ENCODE measurements around the gene SLC37A1.
"Not testable (repeated sequence)": the region's sequence is repeated elsewhere in the genome, so short reads cannot be mapped to it uniquely, and the experiment has no call there.

SLC37A1 gene

DNA sequence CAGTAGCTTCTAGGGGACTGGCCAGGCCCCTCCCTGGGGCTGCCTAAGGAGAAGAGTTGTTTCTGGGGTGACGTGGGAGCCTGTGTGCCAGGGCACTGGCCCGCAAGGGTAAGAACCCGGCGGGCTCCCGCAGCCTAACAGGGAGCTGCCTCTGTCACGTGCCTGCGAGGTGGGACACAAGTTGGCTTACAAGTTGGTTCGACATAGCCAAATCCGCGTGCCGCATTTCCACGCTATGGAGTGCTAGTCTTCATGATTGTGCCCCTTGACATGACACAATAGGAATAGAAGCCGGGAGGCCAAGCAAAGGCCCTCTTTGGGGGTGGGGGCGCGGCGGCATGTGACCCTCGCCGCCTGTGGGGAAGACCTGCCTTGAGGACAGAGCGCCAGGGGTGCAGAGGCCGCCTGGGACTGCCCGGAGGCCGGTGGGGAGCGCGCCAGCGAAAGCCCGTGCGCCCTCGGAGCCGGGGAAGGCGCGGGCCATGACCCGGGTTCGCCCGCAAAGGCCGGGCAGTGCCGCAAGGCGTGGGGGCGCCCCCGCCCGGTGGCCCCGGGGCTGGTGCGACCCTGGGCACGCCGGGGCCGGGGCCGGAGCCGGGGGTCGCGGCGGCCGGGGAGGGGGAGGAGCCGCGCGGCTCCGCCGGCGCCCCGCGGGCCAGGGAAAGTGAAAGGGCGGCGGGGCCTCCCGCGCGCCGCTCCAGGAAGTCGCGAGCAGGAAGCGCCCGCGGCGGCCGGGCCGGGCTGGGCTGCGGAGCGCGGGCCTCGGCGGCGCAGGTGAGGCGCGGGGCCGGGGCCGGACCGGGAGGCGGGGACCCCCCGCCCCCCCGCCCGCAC lies at the start of gene SLC37A1:
Gene SLC37A1 (plus strand): TSS at position 702 of the 834 bp plus-strand sequence. CDS start 4,603 bp downstream, outside the sequence.
- no peak for DNase-seq (ENCODE audit: low read depth in 2 of 2)

DNA sequence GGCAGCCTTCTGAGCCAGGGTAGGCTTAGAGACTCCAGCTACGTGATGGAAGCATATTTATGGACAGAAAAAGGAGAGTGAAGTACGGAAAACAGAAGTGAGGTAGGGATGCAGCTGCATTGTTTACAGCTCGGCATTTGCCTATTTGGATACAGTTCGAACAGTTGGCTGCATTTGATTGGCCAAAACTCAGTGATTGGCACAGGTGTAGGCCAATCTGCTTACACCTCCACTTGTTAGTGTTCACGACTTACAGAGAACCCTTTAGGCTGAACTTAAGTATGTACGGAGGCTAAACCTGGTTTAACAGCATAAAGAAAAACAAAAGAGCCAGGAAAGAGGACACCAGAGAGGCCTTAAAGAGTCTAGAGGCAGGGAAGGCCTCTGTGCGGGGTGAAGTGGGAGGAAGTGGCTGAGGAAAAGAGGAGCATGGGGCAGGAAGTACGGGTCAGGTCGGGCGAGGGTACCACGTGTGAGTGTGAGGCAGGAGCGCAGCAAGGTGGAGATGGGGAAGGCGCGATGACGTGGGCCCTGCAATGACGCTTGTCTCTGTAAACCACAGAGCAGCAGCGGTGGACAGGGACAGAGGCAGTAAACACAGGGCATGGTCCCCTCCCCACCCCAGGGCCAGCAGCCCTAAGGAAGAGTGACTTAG lies 49.7 kb upstream of the SLC37A1 start:
- DNase-seq (ENCODE audit: low read depth in 2 of 2), result peak; percentile 48 to 58

GRCh38 chr21:42465008-42465802 lies 48.4 kb upstream of the SLC37A1 start:
- DNase-seq (ENCODE audit: low read depth in 2 of 2), result no peak

DNA sequence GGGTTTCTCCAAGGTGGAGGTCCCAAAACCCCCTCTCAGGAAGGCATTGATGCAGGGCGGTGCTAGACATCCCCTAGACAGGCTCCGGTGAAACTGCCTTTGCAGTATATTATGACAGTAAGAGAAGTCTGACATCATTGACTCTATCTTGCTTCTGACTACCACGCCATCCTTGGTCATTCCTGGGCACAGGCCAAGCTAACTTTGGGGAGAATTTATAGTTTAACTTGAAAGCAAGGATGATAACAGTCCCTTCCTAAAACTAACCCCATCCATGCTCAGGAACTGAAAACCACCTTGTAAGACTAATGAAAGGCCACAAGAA lies 47.9 kb upstream of the SLC37A1 start:
- DNase-seq (ENCODE audit: low read depth in 2 of 2), result no peak

GRCh38 chr21:42466700-42467099 lies 47.0 kb upstream of the SLC37A1 start:
- no peak for DNase-seq (ENCODE audit: low read depth in 2 of 2)

- DNase-seq (ENCODE audit: low read depth in 2 of 2), result no peak
Measured at GRCh38 chr21:42467140-42467983, 46.3 kb upstream of the SLC37A1 start.

GRCh38 chr21:42468491-42469131 lies 45.0 kb upstream of the SLC37A1 start:
- DNase-seq (ENCODE audit: low read depth in 2 of 2), result no peak

DNA sequence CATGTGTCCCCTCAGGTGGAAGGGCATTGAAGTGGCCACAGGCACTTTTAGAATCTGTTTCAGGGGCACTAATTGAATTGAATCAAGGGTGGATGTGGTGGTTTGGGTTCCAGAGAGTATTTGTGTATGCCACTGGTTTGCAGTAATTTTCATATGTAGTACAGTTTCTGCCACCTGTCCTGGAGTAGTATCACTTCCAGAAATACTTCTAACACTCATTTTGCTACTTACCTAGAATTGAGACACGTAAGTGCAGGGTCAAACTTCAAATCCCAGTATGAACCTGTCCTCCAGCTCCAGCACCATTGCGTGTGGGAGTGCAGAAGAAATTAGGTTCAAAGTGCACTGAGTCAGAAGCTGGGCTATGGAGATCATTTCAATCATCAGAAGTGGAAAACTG lies 44.4 kb upstream of the SLC37A1 start:
- no peak for DNase-seq (ENCODE audit: low read depth in 2 of 2)

DNA sequence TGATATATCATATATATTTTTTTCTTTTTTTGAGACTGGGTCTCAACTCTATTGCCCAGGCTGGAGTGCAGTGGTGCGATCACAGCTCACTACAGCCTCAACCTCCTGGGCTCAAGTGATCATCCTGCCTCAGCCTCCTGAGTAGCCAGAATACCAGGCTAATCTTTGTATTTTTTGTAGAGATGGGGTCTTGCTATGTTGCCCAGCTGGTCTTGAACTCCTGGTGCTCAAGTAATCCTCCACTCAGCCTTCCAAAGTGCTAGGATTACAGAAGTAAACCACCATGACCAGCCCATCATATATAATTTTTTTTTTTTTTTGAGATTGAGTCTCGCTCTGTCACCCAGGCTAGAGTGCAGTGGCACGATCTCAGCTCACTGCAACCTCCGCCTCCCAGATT lies 43.9 kb upstream of the SLC37A1 start:
- not testable (repeated sequence) for DNase-seq (ENCODE audit: low read depth in 2 of 2)

DNA sequence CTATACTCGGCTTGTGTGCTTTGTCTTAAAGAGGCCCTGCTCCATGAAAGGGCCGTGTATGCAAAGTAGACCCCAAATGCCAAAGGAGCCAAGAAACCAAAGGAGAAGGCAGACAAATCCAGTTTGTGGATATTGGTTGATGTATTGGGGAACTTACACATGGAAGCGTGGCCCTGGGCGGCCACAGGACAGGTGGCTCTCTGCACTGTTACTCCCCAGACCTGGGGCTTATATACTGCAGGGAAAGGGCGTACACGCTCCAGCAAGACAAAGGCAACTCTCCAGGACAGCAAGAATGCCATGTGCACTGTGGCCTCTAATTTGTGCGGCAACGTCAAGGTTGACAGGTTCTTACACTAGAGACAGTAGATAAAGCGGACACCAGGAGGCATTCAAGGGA lies 42.4 kb upstream of the SLC37A1 start:
- DNase-seq (ENCODE audit: low read depth in 2 of 2), result no peak

DNA sequence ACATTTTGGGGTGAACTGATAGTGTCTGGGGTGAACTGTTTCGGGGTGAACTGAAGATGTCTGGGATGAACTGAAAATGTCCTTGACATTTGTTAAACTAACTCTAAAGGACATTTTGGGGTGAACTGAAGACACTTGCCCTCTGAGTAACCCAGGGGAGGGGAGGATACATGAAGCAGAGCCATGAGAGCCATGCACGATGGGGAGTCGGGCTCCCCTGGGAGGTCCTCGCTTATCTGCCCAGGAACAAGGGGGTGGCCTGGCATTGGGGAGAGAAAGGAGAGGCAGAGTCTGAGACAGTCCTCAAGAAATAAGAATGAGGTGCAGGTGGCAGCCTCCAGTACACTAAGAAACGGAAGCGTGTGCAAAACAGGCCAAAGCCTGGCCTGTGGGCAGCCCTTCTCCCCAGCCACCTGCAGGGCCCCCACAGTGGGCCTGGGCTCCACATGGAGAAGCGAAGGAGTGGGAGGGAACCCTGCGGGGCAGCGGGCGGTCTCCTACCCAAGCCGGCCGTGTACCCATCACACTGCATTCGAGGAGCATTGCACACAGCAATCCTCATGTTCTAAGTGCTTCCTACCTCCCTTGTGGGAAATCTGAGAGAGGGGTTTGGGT lies 41.8 kb upstream of the SLC37A1 start:
- DNase-seq (ENCODE audit: low read depth in 2 of 2), result no peak

DNA sequence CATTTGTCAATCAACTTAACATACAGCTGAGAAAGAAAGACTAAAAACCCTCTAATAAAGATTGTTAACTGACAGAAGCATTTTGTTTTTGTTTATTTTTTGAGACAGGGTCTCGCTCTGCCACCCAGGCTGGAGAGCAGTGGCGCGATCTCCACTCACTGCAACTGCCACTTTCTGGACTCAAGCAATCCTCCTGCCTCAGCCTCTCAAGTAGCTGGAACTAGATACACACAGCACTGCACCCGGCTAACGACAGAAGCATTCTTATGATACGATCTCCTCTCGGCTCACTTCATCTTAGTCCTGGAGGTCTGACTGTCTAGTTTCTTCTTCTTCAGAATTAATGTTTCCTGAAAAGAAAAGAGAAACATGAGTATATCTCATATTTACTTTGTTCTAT lies 41.1 kb upstream of the SLC37A1 start:
- DNase-seq (ENCODE audit: low read depth in 2 of 2), result no peak

DNA sequence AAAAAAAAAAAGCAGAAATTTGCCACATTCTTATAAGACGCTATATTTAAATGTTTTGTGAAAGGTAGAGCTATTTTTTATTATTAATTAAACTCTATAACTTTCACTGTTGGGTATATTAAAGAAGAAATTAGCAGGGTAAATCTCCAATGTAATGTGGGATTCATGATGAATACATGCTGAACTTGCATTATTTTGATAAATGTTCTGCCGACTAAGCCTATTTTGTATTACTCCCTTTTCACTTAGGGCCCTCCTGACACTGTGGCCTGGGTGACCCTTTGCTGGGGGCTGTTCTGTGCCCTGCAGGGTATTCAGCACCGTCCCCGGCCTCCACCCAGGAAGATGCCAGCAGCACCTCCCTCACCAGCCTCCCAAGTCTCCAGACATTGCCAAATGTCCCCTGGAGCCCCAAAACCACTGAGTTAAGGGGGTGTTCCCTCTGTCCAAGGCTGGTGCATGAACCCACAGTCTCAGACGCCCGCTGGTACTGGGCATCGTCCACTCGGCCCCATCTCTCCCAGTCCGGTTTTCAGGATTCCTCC lies 40.1 kb upstream of the SLC37A1 start:
- DNase-seq (ENCODE audit: low read depth in 2 of 2), result no peak

DNA sequence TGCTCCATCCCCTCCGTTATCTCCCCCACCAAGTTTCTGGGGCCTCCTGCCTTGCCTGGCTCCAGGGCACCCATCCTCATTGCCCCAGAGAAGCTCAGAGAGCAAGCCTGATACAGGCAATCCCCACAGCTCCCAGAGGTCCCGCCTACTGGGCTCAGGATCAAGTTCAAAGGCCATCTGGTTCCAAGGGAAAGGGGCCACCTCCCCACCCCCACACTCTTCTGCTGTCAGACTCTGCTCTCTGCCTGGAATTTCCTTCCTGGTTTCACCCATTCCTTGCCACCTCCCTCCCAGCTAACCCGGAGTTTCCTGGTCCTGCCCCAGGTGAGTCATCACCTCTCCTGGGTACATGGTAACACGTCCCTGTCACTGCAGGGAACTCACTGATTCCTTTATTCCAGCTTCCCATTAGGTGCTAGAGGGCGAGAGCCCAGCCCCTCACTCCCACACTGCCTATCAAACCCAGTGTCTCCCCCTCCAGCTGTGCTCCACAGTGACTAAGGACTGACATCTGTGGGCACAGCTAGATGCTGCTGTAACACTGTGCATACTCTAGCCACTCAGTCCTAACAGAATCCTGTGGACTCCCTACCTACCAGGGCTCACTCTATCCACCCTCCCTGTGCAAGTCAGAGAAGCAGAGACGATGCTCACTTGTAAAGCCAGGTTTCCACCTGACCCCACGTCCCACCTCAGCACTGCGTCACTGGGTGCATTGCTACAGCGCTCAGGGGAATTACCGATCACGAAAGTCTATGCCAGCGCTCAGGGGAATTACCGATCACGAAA lies 39.4 kb upstream of the SLC37A1 start:
- DNase-seq (ENCODE audit: low read depth in 2 of 2), result no peak

- DNase-seq (ENCODE audit: low read depth in 2 of 2), result no peak
Measured at GRCh38 chr21:42475036-42475435, 38.6 kb upstream of the SLC37A1 start.

DNA sequence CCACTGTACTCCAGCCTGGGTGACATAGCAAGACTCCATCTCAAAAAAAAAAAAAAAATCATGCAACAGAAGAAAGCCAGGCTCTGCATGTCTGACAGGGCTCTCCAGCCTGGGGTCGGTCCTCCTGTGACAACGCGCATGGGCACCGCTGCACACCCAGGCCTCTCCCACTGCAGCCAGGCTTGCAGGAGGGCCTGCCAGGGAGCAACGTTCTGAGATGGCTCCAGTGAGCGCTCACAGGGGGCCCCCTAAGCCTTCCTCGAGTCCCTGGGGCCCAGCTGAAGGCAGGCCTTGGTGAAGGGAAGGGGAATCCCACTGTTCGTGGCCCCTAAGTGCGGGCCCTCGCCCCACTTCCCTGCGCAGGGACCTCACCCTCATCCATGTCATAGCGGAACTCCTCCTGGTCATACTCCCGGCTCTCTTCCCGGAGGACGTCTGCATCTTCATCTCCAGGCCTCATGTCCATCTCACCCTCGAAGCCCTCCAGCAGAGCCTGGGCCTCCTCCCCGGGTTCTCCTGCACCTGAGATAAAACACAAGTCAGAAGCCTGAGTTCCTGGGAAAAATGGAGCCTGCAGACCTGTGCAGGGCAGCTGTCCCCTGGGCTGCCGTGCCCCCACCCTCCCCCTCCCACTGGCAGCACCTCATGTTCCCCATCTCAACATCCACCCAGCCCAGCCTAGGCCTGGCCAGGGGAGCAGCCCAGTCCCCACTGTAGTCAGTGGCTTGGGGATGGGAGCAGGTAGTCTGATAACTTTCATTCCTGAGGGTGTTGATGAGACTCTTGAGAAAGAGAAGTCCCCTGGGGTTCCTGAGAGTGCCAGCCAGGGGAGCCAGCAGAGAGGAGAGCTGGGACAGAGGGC lies 37.9 kb upstream of the SLC37A1 start:
- DNase-seq (ENCODE audit: low read depth in 2 of 2), result no peak

GRCh38 chr21:42476388-42477331 lies 37.0 kb upstream of the SLC37A1 start:
- DNase-seq (ENCODE audit: low read depth in 2 of 2), result no peak

DNA sequence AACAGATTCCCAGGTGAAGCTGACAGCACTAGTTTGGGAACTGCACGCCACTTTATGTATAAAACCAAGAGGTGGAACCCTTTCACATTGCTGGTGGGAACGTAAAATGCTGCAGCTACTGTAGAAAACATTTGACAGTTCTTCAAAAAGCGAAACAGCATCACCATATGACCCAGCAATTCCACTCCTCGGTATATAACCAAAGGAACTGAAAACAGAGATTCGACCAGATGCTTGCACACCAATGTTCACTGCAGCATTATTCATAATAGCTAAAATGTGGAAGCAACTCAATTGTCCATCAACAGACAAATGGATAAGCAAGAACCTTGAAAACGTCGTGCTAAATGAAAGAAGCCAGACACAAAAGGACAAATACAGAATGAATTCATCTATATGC lies 35.1 kb upstream of the SLC37A1 start:
- no peak for DNase-seq (ENCODE audit: low read depth in 2 of 2)
